GM19395 (cell line): ENCODE results near the gene TELO2.

ENCODE experiments used
- ATAC-seq: cut with Tn5 transposase; IDR thresholded peaks from one replicate; pipeline ENCODE4 v1.9.1; 2021; ENCODE audit warnings: mild to moderate bottlenecking, moderate library complexity; ENCODE audit not compliant: unreplicated experiment

TELO2 gene

GRCh38 chr16:1550696-1551095 lies 57.5 kb downstream of the TELO2 start:
- no peak for ATAC-seq

GRCh38 chr16:1551166-1551565 lies 58.0 kb downstream of the TELO2 start:
- no peak for ATAC-seq

GRCh38 chr16:1552129-1552528 lies 59.0 kb downstream of the TELO2 start:
- ATAC-seq: no peak

- ATAC-seq: no peak
These were observed 61.0 kb downstream of the TELO2 start for GRCh38 chr16:1553946-1554825.

- no peak for ATAC-seq
These were observed 61.8 kb downstream of the TELO2 start for GRCh38 chr16:1554826-1555445.

- ATAC-seq: no peak
These were observed 63.1 kb downstream of the TELO2 start for GRCh38 chr16:1556254-1556653.

GRCh38 chr16:1557074-1557473 lies 63.9 kb downstream of the TELO2 start:
- ATAC-seq: no peak

GRCh38 chr16:1557576-1557975 lies 64.4 kb downstream of the TELO2 start:
- no peak for ATAC-seq

GRCh38 chr16:1559446-1559975 lies 66.4 kb downstream of the TELO2 start:
- no peak for ATAC-seq
